Measurements from ENCODE around the gene HES7. TPM values are rescaled to one million over a fixed set of nuclear protein-coding genes. Genes with fewer than 3 reads are reported as not detected.

Gene HES7
- total and polyA plus RNA-seq, 9 of the 15 experiments (the other 6 are each of a cell fraction or from before 2014, with no cell fraction given): 0.03 to 1.7 (median 0.14) TPM; not detected in 1

DNA sequence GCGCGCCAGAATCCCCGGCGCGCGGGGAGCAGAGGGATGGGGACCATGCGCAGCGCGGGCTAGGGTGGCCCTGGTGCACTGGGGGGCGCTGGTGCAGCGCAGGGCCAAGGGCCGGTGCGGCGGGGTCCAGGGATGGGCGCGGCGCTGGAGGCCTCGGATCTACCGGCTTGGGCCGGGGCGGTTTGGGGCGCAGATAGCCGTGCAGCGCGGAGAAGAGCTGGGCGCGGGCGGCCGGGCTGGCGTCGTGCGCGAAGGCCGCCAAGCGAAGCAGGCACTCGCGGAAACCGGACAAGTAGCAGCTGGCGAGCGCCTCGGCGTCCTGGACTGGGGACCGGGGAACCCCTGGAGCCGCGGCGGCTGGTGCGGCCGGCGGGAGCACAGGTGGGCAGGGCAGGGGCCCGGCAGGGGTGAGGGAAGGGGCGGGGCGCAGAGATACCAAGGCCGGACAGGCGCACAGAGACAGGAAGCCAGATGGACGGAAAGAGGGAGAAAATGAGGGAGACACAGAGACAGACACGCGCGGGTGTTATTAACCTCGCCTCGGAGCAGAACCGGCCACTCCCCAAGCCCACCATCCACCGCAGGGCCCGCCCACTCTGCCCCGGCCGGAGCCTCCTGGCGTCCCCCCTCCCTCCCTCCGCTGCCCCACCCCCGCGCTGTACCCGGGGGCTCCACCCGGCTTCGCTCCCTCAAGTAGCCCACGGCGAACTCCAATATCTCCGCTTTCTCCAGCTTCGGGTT, 2.1 kb downstream of the HES7 start (continued):
- TF ChIP-seq, protein P1, sequence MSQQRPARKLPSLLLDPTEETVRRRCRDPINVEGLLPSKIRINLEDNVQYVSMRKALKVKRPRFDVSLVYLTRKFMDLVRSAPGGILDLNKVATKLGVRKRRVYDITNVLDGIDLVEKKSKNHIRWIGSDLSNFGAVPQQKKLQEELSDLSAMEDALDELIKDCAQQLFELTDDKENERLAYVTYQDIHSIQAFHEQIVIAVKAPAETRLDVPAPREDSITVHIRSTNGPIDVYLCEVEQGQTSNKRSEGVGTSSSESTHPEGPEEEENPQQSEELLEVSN (IDR thresholded peaks at IDR 0.05; ENCODE audit: borderline replicate concordance in 1 of 2, extremely low read depth in 1 of 2, insufficient read depth in 1 of 2, insufficient read length in 1 of 2, low read depth in 1 of 2, low read length in 1 of 2, poor library complexity in 1 of 2, severe bottlenecking in 1 of 2): peak; percentile 39 to 58
- no peak for TF ChIP-seq HNRNPUL1 (IDR thresholded peaks at IDR 0.05; ENCODE audit: low read length)
- no peak for TF ChIP-seq ZNF263 (CRISPR knock-in tag; IDR thresholded peaks at IDR 0.05; ENCODE audit: borderline replicate concordance)
- peak in 1 of 2 experiments; percentile 69; a peak in 2 of 4 replicates for TF ChIP-seq RCOR1 (IDR thresholded peaks at IDR 0.05; ENCODE audit: borderline replicate concordance in 1 of 2, low read depth in 2 of 2, low read length in 2 of 2)
- TF ChIP-seq, protein P2, sequence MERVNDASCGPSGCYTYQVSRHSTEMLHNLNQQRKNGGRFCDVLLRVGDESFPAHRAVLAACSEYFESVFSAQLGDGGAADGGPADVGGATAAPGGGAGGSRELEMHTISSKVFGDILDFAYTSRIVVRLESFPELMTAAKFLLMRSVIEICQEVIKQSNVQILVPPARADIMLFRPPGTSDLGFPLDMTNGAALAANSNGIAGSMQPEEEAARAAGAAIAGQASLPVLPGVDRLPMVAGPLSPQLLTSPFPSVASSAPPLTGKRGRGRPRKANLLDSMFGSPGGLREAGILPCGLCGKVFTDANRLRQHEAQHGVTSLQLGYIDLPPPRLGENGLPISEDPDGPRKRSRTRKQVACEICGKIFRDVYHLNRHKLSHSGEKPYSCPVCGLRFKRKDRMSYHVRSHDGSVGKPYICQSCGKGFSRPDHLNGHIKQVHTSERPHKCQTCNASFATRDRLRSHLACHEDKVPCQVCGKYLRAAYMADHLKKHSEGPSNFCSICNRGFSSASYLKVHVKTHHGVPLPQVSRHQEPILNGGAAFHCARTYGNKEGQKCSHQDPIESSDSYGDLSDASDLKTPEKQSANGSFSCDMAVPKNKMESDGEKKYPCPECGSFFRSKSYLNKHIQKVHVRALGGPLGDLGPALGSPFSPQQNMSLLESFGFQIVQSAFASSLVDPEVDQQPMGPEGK (CRISPR knock-in tag; IDR thresholded peaks at IDR 0.05; ENCODE audit: borderline replicate concordance): no peak
- TF ChIP-seq, protein P3, sequence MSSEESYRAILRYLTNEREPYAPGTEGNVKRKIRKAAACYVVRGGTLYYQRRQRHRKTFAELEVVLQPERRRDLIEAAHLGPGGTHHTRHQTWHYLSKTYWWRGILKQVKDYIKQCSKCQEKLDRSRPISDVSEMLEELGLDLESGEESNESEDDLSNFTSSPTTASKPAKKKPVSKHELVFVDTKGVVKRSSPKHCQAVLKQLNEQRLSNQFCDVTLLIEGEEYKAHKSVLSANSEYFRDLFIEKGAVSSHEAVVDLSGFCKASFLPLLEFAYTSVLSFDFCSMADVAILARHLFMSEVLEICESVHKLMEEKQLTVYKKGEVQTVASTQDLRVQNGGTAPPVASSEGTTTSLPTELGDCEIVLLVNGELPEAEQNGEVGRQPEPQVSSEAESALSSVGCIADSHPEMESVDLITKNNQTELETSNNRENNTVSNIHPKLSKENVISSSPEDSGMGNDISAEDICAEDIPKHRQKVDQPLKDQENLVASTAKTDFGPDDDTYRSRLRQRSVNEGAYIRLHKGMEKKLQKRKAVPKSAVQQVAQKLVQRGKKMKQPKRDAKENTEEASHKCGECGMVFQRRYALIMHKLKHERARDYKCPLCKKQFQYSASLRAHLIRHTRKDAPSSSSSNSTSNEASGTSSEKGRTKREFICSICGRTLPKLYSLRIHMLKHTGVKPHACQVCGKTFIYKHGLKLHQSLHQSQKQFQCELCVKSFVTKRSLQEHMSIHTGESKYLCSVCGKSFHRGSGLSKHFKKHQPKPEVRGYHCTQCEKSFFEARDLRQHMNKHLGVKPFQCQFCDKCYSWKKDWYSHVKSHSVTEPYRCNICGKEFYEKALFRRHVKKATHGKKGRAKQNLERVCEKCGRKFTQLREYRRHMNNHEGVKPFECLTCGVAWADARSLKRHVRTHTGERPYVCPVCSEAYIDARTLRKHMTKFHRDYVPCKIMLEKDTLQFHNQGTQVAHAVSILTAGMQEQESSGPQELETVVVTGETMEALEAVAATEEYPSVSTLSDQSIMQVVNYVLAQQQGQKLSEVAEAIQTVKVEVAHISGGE (CRISPR knock-in tag; IDR thresholded peaks at IDR 0.05): 0 out of 6 replicates have a peak, but pooled peaks of 1 of the 3 experiments have one; percentile 47
- TF ChIP-seq, protein P4, sequence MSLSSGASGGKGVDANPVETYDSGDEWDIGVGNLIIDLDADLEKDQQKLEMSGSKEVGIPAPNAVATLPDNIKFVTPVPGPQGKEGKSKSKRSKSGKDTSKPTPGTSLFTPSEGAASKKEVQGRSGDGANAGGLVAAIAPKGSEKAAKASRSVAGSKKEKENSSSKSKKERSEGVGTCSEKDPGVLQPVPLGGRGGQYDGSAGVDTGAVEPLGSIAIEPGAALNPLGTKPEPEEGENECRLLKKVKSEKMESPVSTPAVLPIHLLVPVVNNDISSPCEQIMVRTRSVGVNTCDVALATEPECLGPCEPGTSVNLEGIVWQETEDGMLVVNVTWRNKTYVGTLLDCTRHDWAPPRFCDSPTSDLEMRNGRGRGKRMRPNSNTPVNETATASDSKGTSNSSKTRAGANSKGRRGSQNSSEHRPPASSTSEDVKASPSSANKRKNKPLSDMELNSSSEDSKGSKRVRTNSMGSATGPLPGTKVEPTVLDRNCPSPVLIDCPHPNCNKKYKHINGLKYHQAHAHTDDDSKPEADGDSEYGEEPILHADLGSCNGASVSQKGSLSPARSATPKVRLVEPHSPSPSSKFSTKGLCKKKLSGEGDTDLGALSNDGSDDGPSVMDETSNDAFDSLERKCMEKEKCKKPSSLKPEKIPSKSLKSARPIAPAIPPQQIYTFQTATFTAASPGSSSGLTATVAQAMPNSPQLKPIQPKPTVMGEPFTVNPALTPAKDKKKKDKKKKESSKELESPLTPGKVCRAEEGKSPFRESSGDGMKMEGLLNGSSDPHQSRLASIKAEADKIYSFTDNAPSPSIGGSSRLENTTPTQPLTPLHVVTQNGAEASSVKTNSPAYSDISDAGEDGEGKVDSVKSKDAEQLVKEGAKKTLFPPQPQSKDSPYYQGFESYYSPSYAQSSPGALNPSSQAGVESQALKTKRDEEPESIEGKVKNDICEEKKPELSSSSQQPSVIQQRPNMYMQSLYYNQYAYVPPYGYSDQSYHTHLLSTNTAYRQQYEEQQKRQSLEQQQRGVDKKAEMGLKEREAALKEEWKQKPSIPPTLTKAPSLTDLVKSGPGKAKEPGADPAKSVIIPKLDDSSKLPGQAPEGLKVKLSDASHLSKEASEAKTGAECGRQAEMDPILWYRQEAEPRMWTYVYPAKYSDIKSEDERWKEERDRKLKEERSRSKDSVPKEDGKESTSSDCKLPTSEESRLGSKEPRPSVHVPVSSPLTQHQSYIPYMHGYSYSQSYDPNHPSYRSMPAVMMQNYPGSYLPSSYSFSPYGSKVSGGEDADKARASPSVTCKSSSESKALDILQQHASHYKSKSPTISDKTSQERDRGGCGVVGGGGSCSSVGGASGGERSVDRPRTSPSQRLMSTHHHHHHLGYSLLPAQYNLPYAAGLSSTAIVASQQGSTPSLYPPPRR (CRISPR knock-in tag; IDR thresholded peaks at IDR 0.05; ENCODE audit: borderline replicate concordance): no peak
- TF ChIP-seq CHCHD3 (CRISPR knock-in tag; IDR thresholded peaks at IDR 0.05): no peak
- TF ChIP-seq NCOR1 (IDR thresholded peaks at IDR 0.05): no peak
- no peak for TF ChIP-seq NFE2 (IDR thresholded peaks at IDR 0.05; ENCODE audit: low read depth)

Measured in K562 (cell line).